ENCODE results near the gene METTL21C.

Gene METTL21C

DNA sequence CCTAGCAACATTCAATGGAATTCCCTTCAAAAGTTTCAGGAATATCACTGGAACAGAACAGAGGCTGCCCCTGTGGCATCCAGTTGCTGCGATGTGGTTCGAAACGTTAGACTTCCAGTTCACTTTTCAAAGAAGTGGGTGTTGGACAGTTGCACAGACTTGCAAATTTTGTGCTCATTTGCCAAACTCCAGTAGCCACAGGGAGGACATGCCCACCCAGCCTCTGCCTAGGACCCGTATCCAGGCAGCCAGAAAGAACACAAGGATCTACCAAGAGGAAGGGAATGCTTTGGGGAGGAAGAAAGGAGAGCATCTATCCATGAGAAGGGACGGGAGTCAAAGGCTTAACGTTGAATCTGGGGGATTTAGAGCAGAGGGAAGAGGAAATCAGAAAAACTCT lies at the start of gene METTL21C:
Gene METTL21C, minus strand, starts transcription at position 108 of the 400 bp plus-strand sequence. CDS start 546 bp downstream, outside the sequence.
- no peak for DNase-seq

DNA sequence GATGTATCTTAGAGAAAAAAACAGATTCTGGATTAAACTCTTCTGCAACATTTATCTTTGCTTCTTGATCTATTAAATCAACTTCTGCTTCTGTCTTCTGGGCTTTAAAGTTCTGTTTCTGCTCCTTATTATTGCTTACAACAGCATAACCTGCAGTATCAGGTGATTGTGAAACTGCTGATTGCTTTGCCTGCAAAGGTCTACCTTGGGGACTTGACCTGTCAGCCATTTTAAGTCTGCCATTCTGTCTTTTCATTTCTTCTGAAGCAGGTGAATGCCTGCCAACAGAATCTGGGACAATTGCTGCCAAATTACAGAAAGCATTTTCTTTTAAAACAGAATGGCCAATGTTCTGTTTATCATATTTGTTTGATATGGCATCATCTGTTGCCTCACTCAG lies 47.7 kb upstream of the METTL21C start:
- DNase-seq: no peak

DNA sequence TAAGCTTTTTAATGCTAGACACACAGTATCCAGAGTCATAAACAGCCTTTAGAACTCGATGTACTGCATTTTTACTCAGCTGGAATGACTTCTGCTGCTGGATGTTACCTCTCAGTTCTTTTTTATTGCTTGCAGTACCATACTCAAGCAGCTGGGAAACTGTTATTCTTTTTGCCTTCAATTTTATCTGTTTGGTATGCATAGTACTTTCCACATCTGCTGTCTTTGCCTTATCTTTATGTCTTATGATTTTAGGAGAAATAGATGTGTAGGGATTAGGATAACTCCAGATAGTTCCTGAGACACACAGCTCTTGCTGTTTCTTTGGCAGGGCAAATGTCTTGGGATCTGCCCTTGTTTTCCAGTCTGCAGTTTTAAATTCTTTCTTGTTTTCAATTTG lies 47.3 kb upstream of the METTL21C start:
- no peak for DNase-seq

DNA sequence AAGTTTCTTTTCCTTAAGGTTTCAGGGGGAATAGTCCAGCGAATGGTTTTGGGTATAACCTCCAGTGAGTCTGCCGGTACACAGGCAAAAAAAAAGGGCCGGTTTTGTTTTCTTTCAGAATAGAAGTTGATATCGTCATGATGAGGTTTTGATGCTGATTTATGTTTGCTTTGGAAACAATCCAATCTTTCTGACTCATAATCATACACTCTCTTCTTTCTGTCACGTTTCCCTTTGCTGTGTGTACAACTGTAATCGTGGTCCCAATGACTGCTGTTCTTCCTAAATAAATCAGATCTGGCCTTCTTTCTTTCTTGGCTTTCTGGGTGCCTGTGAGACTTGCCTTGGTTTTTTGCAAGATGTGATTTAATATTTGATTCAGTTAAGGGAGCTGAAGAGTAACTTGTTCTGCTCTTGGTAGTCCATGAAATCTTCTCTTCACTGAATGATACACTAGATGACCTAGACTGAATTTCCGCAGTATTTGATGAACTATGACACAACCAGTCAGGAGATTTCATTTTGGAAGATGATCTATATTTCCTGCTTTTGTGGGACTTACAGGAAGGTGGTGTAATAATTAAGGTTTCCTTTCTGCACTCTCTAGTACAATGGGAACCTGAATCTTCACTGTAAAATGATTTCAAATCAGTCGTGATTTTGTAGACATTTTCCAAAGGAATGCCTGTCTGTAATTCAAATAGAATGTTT lies 34.9 kb upstream of the METTL21C start:
- DNase-seq: no peak

DNA sequence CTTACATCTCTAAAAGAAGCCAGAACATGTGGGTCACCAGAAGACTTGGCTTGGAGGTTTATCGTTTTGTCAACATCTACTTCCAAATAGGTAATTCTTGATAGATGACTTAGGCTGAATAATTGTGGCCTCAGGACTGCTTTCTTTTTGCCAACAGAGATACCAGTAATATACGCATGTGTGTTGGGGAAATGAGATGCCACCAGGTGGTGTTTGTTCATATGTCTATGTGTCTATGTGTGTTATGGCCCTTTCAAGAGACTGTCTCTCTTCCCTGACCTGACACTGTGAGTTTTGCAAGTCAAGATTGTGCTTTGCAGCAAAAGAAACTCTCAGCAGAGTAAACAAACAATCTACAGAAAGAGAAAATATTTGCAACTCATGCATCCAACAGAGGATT lies 31.6 kb upstream of the METTL21C start:
- no peak for DNase-seq

DNA sequence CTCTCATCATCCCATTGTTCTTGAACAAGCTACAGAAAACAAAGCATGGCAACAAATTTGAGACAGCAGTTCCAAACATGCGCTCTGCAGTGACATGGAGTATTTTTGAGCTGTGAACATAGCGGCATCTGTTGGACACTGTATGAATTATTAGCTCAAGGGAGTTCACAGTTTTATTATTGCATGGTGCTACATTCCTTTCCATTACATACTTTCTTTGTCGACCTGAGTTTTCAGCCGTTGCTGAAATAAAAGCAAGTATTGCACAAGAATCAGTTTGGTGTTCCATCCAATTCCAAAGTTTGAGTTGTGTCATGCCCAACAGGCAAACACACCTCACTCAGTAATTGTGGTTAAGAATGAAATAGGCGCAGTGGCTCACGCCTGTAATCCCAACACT lies 30.1 kb upstream of the METTL21C start:
- no peak for DNase-seq

DNA sequence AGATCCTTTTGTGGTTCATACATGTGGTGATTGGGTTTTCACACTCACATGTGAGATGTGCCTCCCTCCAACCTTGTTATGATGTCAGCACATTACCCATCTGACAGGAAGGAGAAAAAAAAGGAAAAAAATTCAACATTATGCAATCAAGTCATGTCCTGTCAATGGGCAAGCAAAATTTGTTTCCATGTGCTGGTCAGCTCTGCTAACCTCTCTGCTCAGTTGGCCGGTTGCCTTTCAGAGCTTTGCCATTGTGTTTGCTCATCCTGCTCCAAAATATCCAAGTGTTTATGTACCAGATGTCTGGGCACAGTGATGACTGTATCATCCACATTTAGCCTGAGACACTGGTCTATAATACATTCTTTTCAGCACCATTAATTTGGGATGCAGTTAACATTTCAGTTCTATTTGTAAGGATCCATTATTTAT lies 27.0 kb upstream of the METTL21C start:
- DNase-seq: no peak

DNA sequence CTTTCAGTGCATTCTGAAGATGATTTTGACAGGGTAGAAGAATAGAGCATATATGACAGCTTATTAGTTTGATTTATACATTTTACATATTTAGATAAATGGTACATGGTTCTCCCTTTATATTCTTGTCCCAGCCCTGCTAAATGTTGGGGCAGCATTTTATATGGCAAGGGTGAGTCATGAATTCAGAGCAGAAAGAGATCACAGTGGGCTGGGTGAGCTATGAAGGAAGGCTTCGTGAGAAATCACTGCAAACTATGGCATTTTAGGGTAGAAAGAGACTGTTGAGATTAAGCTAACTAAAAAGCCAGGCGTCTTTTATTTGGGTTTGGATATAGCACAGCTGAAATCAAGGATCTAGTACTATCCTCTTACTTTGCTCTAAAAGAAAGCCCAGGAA lies 23.9 kb upstream of the METTL21C start:
- DNase-seq: no peak

DNA sequence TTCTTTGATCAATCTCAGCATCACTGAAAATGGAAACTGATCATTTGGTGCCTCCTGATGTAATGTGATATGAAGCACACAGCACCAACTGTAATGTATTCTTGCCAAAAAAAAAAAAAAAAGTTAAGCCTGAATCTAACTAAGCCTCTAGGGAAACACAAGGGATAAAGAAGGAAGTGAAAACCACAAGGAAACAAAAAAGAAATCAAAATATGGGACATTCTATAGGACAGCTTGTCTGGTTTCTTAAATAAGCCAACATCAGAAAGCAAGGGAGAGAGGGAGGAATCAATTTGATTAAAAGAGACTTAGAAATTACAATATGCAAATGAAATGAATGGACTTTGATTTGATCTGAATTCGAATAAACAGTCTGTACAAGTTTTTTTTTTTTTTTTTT lies 20.6 kb upstream of the METTL21C start:
- DNase-seq: no peak

DNA sequence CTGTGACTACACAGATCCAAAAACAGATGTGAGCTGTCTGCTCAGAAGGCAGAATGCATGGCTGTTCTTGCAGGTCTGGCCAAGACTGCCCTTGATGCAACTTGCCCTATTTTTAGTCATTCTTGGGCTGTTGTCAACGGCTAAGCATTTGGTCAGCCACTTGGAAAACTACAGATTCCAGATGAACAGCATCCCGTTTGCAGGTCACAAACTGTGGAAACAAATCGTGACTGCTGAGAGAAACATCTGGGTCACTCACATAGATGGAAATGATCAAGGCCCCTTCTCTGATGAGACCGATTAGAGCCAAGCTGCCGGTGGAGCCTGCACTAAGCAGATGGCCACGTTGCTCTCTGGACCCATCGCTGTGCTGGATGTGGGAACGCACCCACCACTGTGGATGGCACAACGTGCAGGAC lies 15.4 kb upstream of the METTL21C start:
- DNase-seq: no peak

DNA sequence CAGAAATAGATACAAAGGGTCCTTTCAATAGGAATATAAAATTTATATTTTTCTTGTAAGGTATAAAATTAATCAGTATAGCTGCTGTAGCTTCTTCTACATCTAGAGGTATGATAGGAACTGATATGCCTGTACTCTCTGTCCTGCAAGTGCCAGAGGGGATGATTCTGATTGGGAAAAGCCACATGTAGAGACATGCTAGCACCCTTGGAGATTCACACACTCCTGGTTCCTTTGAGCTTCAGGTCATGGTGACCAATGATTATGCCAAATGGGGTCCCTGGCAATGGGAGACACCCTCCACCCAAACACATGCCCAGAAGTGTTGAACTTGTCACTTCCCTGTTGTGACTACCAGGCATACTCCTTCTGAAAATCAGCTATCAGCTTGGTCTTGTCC lies 14.7 kb upstream of the METTL21C start:
- no peak for DNase-seq

DNA sequence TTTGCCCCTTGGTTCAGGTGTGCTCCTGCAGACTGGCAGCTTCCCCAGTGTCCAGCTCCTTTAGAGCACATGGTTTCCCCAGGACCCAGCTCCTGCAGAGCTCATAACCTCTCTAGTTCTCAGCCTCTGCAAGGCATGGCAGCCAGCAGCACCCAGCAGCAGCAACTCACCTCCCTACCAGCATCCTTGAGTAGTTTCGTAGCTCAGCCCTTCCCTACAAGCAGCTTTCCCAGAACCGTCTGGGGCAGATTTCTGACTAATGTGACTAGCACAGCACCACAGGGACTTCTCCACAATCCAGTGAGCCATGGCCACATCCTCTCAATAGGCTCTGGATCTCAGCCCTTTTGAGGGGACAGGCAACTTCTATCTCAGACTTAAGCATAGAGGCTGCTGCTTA lies 14.1 kb upstream of the METTL21C start:
- DNase-seq: no peak

DNA sequence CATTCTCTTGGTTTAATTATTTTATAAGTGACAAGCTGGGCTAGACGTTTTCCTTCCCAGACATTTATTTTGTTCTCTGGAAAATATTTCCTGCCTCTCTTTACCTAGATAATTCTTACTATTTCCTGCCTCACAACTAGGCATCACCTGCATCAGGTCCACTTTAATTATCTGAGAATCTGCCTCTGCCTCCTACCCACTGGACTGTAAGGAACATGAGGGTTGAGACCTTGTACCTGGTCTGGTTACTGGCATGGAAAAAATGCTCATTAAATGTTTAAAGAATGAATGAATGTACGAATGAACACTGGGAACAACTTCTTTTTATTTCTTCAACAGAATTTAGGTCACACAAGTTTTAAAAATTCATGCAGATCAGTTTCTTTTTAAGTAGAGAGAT lies 13.4 kb upstream of the METTL21C start:
- DNase-seq: no peak

DNA sequence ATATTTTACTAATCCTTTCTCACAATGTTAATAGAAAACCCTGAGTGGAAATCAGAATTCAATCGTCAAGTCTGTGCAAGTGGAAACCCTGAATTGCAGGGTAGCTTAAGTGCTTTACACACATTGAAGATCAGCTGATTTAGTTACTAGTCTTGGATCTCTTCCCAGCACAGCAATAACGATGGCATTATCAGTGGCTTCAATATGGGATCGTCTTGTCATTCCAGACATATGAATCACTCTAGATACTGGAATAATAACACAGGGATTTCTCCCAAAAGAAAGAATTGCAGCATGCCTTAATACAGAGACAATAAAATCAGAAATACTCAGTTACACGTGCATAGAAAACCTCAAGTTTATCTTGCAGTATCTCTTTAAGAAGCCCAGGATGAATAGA lies 12.6 kb upstream of the METTL21C start:
- DNase-seq: no peak

DNA sequence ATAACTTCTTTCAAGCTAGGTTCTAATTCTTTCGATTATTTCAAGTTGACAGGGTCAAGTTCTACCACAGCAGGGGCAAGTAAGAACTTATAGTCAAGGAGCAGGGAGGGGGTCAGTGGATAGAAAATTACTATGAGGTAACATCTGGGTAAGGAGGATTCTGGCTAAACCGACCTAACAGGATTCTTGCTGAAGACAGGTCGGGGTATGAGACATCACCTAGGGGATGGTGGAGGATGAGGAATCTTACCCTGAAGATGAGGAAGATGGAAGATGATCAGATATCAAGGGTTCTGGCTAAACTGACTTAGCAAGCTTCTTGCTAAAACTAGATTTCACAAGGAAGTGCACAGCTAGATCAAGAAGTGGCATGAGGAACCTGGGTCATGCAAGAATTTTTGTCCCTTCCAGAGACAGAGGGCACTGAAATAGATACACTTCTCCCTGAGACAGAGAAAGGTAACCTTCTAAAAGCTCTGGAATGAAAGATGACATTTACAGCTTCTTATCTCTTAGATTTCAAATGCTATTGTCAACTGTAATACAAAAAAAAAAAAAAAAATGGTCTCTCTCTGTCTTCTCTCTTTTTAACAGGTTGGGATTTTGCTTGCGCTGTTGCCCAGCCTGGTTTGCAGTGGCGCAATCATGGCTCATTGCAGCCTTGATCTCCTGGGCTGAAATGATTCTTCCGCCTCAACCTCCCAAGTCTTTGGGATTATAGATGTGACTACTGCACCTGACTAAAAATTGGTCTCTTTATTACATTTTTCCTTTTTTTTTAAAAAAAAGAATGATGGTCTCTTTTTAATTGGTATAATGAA lies 9.6 kb upstream of the METTL21C start:
- no peak for DNase-seq

DNA sequence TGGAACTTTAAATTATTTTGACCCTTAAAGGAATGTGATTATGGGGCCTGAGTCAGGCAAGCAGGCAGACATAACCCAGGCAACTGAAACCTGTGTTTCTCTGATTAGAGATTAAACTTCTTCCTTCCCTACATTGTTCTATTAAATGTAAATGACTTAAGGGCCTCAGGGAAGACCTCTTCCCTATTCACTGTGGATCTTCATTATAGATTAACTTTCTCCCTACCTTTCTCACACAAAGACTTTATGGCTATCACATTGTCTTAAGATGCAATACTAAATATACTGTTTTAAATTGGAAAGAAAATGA lies 8.8 kb upstream of the METTL21C start:
- no peak for DNase-seq

DNA sequence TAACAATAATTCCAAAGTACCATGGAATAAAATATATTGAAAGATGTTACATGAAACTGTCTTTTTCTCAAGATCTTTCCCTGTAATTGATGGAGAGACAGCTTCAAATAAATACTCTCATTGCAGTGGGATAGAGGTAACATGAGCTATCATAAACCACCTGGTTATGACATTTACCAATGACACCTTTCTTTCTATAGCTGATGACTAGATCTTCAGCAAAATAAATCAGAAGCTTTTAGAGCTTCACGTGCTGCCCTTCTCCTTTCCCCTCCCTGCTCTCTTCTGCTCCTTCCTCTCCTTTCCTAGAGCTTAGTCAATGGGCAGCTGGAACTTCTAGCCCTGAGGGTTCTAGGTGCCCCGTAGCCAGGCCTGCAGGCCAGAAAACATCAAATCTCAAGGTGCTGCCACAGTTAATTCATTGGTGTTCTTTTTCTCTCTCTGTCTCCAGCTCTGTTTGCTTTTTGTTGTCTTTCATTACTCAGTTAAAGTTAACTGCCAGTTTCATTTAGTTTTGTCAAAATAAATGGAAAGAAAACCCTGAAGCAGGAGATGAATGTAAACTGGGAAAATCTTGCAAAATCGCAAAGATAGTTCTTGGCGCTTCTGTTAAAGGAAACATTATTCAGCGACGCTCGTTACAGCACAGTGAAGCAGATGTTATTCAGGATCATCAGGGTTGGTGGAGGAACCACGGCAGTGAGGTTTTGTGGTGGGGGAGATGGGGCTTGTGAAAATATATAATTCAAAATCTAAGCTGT lies 8.3 kb upstream of the METTL21C start:
- DNase-seq: no peak

DNA sequence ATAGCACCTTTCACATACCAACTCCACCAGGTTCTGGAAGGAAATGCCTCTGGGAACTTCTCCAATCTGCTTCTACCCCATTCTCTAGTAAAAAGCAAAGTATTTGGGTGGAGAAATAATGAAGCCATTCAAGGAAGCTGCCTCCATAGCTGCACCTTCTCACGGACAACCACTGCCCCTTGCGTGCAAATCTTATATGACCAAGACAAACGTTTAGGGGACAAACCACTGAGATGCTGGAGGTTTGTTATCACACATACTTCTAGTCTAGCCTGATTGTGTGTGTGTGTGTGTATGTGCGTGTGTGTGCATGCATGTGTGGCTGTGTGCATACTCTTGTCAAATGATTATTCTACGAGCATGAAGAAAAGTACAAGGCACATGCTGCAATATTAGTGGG lies 6.5 kb upstream of the METTL21C start:
- DNase-seq: no peak

DNA sequence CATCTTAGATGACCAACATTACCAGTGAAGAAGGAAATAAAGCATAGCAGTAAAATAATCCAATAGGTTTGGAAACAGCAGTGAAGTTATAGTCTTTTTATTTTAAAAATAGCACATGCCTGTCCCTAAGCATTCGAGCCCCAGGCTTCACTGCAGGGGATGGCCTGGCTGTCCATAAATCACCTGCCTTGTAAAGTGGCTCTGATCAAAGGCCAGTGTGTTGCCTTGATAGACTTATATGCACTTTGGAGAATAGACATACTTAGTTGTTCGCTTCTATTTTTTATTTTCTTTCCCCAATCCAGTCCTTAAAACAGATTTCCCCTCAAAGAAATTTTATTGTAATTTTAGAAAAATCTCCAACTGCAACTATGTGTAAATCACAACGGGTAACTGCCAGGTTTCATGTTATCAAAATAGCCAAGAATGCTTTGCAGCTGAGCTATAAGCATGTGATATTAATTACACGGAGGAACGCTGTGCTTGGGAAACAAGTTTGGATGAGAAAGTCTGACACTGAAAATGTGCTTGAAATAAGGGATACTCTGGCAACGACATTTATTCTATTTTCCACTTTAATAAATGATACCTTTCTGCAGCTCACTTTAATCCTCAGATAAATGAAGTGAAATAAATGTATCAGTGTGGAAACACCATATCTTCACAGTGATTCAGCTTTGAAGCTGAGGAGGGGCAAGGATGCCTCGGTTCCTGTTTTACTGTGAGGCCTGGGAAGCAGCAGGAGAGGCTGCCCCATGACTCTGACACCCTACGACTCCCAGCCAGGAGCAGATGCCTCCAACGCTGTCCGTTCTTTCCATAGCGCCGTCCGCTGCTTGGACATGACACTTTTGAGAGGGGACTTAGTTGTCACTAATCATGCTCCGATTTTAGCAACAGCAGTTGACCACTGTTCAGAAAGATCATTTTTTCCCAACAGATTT lies 5.5 kb upstream of the METTL21C start:
- DNase-seq: no peak

DNA sequence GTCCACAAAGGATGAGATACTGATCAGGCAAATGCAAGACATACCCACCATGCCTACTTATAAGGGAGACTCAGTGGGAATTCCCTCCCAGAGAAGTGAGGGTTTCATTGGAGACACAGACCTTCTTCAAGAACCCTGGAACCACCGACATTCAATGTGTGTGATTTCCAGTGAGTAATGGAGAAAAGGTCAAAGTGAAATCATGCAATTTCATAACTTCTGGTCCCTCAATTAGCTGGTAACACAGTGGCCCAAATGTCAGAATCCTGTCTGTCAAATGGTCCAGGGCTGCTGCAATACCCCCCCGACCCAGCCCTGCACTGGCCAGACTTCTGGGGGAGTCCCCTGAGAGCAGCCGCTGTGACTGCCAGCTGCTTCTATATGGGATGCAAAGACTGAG lies 4.7 kb upstream of the METTL21C start:
- DNase-seq: no peak

DNA sequence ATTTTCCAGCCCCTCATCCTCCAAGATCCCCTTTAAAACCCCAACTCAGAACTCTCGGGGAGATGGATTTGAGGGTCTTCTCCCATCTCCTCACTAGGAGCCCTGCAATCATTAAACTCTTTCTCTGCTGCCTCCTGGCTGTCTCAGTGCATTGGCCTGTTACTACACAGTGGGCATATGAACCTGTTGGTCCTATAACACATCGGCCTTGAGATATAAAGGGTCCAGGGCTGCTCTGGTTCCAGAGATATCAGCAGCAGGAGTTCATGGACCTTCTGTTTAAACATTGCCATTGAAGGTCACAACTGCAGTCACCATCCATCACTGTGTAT lies 3.8 kb upstream of the METTL21C start:
- no peak for DNase-seq

DNA sequence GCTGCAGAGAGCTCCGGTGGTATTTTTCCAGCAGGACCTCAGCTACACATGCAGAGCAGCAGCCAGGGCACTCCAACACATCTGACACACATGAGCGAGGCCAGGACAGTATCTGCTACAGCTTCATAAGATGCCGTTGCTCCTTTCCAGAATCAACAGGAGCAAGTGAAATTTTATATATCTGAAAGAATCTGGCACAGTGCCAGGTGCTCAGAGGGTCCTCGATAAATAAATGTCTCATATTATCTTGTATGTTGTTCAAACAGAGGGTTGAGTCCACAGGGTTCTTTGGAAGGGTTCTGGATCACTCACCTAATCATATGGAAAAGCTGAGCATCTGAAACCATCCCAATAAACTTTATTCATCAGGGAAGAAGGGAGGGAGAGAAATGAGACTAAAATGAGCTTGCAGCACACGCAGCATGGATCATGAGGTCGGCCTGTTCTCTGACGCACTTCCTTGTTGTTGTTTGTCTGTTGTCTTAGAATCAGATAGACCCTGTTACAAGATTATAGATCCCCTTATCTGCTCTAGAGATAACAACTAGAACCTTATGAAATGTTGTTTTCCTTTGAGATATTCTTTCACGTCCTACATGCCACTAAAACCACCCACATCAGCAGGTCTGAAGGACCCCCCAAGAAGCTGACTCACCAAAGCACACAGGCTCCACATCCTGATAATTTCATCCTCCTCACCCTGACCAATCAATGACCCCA lies 3.2 kb upstream of the METTL21C start:
- DNase-seq: no peak

Data from activated gamma-delta T cell treated with Interleukin-2 at 50 U/mL for 16 hours (primary cell).